HG03378 (cell line): ENCODE measurements around the gene RTF2.

Experiments
- ATAC-seq: cut with Tn5 transposase; IDR thresholded peaks from one replicate; pipeline ENCODE4 v1.9.1; 2021; ENCODE audit warnings: mild to moderate bottlenecking, moderate library complexity; ENCODE audit not compliant: unreplicated experiment

The RTF2 gene

GRCh38 chr20:56437196-56437960, 31.0 kb upstream of the RTF2 start:
- no peak for ATAC-seq

DNA sequence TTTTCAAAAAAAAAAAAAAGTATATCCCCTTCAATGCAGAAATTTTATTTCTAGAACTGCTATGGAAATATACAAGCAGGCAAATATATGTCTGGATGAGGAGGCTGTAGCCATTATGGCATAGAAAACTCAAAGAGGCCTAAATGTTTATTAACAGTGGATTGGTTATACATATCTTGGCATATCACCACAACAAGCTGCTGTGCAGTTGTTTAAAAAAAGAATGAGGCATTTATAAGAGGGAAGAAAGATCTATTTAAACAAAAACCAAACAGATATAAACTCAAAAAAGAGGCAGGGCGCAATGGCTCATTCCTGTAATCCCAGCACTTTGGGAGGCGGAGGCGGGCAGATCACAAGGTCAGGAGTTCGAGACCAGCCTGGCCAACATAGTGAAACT, 30.1 kb upstream of the RTF2 start:
- no peak for ATAC-seq

GRCh38 chr20:56439771-56440291, 28.6 kb upstream of the RTF2 start:
- ATAC-seq, result no peak

- ATAC-seq, result peak; percentile 70
Measured at GRCh38 chr20:56440346-56441007, 27.9 kb upstream of the RTF2 start.

- no peak for ATAC-seq
Measured at GRCh38 chr20:56442389-56443365, 25.8 kb upstream of the RTF2 start.

DNA sequence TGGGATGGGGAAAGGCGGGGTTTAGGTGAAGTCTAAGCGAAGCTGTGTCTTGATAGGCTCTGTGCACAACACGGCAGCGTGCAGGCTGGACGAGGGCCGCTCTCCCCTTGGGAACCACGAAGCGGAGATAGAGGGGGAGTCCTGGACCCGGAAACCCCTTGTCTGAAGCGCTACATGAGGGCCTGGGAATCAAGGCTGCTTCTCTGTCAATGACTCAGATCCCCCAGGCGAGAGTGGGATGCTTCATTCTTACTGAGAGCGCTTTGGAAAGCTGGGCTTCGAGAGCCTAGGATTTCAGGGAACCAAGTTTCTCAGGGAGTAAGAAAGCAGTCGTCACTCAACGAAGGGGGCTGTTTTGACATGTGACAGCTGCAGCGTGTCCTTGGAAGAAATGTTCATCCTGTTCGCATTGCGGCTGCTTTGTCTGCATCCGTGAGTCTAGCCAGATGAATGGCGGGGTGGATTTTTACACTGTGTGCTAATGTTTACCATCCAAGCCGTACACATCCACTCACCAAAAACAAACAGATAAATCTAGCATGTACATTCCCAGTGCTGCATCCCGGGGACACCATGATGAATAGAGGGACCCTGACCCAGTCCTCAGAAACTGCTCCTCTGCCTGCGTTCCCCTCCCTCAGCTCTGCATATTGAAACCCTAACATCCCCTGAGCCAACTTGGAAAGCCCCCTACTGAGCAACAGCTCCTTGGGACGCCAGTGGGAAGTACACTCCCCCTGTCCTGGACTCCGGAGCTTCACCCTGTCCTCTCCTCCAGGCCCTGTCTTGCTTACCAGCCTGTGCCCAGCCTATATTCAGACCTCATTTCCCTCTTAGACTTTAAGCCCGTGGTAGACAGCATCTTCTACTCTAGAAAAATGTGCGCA, 24.5 kb upstream of the RTF2 start:
- no peak for ATAC-seq

DNA sequence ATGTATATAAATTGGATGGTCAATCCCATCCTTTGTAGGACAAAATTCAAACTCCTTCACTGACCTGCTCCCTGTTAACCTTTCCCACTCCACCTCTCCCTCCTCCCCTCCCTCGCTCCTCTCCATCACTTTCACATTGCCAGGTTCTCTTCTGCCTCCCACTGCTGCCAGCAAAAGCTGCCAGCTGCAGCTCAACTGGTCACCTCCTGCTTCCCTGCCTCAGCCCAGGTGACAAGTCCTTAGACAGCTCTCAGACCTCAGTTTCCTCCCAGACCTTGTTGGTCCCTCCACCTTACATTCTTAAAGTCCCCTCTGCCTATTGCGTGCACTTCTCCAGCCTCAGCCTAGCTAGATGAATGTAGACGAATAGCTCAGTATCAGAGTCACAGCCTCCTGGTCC, 23.3 kb upstream of the RTF2 start:
- no peak for ATAC-seq

GRCh38 chr20:56445540-56445939, 22.9 kb upstream of the RTF2 start:
- ATAC-seq, result no peak

DNA sequence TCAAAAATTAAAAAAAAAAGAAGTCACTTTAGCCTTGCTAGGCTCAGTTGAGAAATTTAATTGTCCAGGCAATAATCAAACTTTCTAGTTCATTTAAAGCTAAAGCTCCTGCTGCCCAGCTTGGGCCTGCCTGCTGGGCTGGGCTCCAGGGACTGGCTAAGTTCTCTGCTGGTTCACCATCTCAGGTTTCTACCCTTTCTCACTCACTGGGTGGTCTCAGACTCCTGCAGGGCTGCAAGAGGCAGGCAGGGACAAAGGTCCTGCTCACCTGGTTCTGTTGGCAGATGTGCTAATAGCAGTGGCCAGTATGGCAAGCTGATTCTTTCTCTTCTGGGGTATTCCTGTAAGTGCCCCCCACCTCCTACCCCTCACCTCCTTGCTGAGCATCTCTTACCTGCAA, 21.2 kb upstream of the RTF2 start:
- no peak for ATAC-seq

- no peak for ATAC-seq
Measured at GRCh38 chr20:56449459-56449858, 19.0 kb upstream of the RTF2 start.

DNA sequence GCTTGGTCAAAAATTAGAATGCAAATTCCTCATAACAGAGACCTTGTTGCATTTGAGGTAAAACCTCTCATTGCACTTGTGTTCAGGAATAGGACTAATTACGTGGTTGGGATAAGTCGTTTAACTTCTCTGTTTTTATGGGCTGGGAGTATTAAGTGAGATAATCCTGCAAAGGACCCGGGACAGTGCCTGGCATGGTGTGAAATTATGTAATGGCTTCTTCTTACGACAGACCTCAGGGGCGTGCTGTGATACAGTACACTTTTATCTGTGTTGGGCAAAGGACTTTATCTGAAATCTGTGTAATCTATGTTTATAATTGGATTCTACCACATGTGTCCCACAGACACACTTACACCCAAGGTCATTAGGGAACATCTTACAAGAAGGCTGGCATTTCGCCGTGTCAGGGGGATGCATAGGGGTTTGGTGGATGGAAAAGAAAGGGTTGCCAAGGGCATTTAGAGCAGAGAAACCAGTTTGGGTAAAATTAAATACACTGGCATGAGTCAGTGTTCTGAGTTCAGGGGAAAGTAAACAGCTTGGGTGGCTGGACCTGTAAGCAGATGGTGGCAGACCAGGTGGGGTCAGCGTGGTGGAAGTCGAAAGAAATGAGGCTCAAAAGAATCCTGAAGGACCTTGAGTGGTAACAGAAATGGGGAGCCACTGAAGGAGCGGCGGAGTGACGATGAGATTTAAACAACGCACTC, 17.2 kb upstream of the RTF2 start:
- no peak for ATAC-seq

DNA sequence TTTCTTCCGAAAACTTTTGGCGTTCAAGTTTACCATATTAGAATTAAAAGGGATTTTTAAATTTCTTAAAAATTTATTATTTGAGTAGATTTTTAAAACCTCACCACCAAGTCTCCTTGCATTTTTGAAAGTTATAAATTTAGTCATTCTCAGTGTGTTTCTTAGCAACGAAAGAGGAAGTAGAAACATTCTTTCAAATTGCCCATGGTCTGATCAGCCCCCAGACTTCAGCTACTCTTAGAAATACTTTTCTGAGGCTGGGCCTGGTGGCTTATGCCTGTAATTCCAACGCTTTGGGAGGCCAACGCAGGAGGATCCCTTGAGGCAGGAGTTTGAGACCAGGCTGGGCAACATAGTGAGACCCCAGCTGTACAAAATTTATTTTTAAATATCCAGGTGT, 15.1 kb upstream of the RTF2 start:
- ATAC-seq, result peak; percentile 67

DNA sequence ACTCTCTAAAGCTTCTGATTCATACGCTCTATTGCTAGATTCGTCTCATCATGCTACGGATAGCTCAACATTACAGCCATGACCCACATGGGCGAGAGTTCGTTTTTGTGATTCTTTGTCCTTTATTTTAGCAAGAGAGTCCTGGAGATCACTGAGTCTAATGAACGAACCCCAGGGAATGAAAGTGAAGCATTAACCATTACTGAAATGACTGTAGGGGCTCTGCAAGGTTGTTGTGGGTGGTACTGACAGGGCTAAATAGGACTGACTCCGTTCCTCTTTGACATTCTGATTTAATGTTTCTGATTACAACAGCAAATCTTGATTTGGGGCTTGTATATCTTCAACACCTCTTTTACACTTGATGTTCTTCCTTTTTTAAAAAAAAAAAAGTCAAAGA, 13.7 kb upstream of the RTF2 start:
- ATAC-seq, result peak; percentile 93

DNA sequence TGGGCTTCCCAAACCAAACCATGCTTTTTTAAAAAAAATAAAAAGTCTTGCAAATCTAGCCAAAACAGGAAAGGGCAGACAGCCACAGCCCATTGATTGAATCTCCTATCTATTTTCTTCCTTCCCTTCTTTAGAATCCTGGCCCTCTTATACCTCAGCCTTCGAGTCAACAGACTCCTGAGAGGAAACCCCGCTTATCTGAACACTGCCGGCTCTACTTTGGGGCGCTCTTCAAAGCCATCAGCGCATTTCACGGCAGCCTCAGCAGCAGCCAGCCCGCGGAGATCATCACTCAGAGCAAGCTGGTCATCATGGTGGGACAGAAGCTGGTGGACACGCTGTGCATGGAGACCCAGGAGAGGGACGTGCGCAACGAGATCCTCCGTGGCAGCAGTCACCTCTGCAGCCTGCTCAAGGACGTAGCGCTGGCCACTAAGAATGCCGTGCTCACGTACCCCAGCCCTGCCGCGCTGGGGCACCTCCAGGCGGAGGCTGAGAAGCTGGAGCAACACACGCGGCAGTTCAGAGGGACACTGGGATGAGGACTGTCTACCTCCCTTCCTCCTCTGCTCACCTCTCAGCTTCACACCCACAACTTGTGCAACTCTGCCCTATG, 10.1 kb upstream of the RTF2 start:
- no peak for ATAC-seq

DNA sequence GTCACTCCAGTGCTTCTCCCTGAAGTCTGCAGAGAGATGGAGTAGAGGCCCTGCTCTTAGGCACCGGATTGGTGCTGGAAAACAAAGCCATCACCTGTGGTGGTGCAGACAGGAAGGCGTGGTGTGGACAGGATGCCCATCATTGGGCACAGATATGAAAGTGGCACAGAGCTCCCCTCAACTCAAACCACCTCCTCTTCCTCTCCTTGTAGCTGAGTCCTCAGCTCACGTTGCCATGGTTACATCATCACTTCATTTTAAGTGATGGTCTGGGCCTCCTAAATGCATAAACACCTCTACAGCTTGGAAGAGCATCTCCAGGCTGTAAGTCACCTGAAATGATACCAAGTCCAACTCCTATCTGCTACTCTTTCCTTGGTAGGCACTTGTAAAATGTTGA, 8.0 kb upstream of the RTF2 start:
- ATAC-seq, result no peak

DNA sequence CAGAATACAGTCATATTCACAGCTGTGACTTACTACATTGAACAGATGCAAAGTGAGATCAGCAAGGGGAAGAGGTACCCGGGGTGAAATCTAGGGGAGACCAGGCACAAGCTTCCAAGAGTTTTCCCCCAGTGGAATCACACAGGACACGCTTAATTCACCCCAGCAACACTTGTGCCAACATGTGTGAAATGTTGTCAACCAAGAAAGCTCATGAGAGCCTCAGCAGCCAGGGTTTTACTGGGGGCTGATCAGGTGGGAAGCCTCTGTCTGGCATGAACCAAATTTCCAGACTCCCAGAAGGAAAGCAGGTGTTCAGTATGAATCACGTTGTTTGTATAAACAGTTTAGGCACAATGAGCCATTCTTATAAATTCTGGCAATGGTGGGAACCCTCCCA, 6.9 kb upstream of the RTF2 start:
- ATAC-seq, result no peak

GRCh38 chr20:56463428-56463827, 5.0 kb upstream of the RTF2 start:
- ATAC-seq, result no peak

DNA sequence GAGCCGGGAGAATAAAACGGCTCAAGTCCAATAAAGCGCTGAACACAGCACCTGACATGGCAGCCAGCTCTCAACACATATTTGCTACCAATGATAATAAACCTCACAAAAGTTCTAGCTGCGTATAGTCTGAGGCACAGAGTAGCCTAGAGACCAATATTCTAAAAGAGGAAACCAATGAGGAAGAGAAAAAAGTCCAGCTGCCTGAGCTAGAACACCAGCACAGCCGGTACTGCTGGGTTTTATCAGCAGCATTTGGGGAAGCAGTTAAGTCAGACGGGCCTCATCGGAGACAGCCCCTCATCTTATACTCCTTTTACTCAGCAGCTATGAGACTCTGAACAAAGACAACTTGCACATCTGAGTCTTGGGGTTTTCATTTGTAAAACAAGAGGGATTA, 2.4 kb upstream of the RTF2 start:
- ATAC-seq, result peak; percentile 33

- ATAC-seq, result no peak
Measured at GRCh38 chr20:56467968-56468315, 485 bp upstream of the RTF2 start.
